Peyer's patch (tissue), 4 donors: ENCODE measurements around the gene MAML2. TPM values are rescaled to one million over a fixed set of nuclear protein-coding genes. Genes with fewer than 3 reads are reported as not detected.

Source experiments
- DNase-seq, 3 donors: peaks; one replicate each; pipeline ENCODE4 v3.0.0-alpha.2; 2017 to 2019
- H3K27ac ChIP-seq, 4 donors: fragments of 200-600 bp; sonication (generic); one replicate each; pipeline ENCODE4 v1.5.1; 2016 to 2019
- H3K27me3 ChIP-seq, 2 donors: fragments of 200-600 bp; sonication (generic); one replicate each; pipeline ENCODE4 v1.5.1; 2019
- H3K36me3 ChIP-seq, 3 donors: fragments of 200-600 bp; sonication (generic); one replicate each; pipeline ENCODE4 v1.5.1; 2016 to 2019
- H3K4me1 ChIP-seq, 4 donors: fragments of 200-600 bp; sonication (generic); one replicate each; pipeline ENCODE4 v1.5.1; 2016 to 2019
- H3K4me3 ChIP-seq, 4 donors: fragments of 200-600 bp; sonication (generic); 1 replicate in 3 of 4; 2 replicates in 1 of 4; pipeline ENCODE4 v1.5.1; 2016 to 2019; ENCODE audit warnings: mild to moderate bottlenecking in 1 of 4
- H3K9me3 ChIP-seq, 4 donors: fragments of 200-600 bp; sonication (generic); one replicate each; pipeline ENCODE4 v1.5.1; 2016 to 2019; ENCODE audit warnings: mild to moderate bottlenecking in 1 of 4
- POLR2A ChIP-seq, 2 donors: fragments of 450-650 bp; IDR thresholded peaks; one replicate each; pipeline ENCODE4 v1.5.1; 2017; ENCODE audit warnings: antibody characterized with exemption in 2 of 2, mild to moderate bottlenecking in 2 of 2, moderate library complexity in 2 of 2
- total RNA-seq, 4 donors: library from RNA; depleted of rRNA; stranded (reverse); fragments of >200 nt; gene quantifications; one replicate each; pipeline ENCODE4 v1.1.0, GENCODE V29; 2016
- TF ChIP-seq, protein P1 (sequence below), 6 experiments: fragments of 450-650 bp in 4 of 6; fragments of 200-600 bp in 2 of 6; sonication (generic) in 1 of 6; IDR thresholded peaks; one replicate each; pipeline ENCODE4 v1.5.1; 2017 to 2019; ENCODE audit warnings: antibody characterized with exemption in 6 of 6, mild to moderate bottlenecking in 3 of 6, moderate library complexity in 1 of 6

MAML2 gene
- total RNA-seq, 4 donors from 2014 or later = 8.4 to 60.2 (median 22.7) TPM

GRCh38 chr11:96132437-96132836 lies 210.6 kb downstream of the MAML2 start:
- Histone ChIP-seq H3K4me1 (peaks cover 0 to 18% (median 0%) of the 10 kb centered on the region in 4 donors), H3K9me3 (no peaks in the 10 kb centered on the region), H3K36me3 (no peaks in the 10 kb centered on the region), H3K4me3 (no peak overlapping the region), H3K27me3 (no peaks in the 10 kb centered on the region), H3K27ac (no peak overlapping the region)
- DNase-seq = no peak
- TF ChIP-seq, protein P1, sequence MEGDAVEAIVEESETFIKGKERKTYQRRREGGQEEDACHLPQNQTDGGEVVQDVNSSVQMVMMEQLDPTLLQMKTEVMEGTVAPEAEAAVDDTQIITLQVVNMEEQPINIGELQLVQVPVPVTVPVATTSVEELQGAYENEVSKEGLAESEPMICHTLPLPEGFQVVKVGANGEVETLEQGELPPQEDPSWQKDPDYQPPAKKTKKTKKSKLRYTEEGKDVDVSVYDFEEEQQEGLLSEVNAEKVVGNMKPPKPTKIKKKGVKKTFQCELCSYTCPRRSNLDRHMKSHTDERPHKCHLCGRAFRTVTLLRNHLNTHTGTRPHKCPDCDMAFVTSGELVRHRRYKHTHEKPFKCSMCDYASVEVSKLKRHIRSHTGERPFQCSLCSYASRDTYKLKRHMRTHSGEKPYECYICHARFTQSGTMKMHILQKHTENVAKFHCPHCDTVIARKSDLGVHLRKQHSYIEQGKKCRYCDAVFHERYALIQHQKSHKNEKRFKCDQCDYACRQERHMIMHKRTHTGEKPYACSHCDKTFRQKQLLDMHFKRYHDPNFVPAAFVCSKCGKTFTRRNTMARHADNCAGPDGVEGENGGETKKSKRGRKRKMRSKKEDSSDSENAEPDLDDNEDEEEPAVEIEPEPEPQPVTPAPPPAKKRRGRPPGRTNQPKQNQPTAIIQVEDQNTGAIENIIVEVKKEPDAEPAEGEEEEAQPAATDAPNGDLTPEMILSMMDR (IDR thresholded peaks at IDR 0.05) = no peak
- no peak for TF ChIP-seq POLR2A (IDR thresholded peaks at IDR 0.05)

DNA sequence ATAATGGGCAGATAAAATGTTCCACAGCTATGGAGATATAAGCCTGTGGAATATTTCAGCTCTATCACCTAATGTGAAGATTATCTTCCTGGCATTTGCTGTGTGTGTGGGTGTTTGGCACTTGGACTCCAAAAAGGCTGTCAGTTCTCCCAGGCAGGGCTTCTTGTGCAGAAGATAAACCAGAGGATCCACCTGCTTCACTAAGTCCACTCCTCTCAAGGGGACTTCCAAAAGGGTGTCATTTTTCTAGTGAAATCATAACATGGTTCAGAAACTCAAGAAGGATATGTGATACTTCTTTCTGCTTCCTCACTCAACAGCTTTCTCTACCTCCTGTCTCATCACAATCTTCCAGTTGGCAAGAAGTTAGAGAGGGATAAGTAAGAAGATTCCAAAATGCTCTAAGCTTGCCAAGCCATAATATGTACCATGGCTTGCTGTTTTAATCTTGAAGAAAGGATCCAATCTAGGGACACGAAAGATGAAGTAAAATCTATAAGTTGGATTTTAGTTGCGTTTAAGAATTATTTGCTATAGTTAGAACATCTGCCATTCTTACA lies 212.9 kb downstream of the MAML2 start:
- H3K9me3 ChIP-seq = no peaks in the 10 kb centered on the region
- no peak for DNase-seq
- no peaks in the 10 kb centered on the region for H3K36me3 ChIP-seq
- H3K27me3 ChIP-seq = no peaks in the 10 kb centered on the region
- no peak overlapping the region for H3K4me3 ChIP-seq
- H3K27ac ChIP-seq = no peak overlapping the region
- peaks cover 0 to 13% (median 0%) of the 10 kb centered on the region in 4 donors for H3K4me1 ChIP-seq
- TF ChIP-seq, protein P1 (IDR thresholded peaks at IDR 0.05) = no peak
- TF ChIP-seq POLR2A (IDR thresholded peaks at IDR 0.05) = no peak

- no peaks in the 10 kb centered on the region for H3K9me3 ChIP-seq
- H3K27ac ChIP-seq = no peak overlapping the region
- no peaks in the 10 kb centered on the region for H3K36me3 ChIP-seq
- no peaks in the 10 kb centered on the region for H3K4me1 ChIP-seq
- no peaks in the 10 kb centered on the region for H3K27me3 ChIP-seq
- TF ChIP-seq, protein P1 (IDR thresholded peaks at IDR 0.05) = no peak
- TF ChIP-seq POLR2A (IDR thresholded peaks at IDR 0.05) = no peak
- no peak overlapping the region for H3K4me3 ChIP-seq
- DNase-seq = no peak
Measured at GRCh38 chr11:96127596-96127959, 215.4 kb downstream of the MAML2 start.

DNA sequence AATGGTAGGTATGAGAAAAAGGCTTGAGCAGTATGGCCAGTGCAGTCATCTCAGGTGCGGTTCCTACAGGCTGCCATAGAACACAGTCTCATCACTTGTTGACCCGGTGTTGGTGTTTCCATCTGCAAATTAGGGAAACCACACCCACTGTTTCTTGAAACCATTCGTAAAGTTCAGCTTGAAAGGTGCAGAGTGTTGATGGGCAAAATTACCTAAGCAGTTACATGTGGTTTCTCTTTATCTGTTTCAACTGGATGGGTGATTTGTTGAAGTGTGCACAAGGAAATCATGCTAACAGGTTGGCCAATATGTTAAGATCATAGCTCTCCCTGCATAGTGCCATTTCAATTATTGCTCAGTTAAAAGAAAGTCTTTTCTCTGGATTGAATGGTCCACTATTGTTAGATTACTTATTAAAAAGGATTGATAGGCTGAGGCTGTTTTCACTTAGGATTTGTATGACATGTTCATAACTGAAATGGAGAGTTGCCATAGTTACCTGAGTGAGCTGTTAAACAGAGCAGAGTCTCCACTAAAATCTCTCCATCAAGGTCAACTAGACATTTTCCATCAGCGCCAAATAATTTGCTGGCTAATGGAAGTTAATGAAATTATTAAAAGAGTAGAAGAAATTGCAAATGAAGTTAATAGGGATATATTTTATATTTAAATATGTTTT lies 215.9 kb downstream of the MAML2 start:
- H3K4me1 ChIP-seq = no peaks in the 10 kb centered on the region
- TF ChIP-seq POLR2A (IDR thresholded peaks at IDR 0.05) = no peak
- TF ChIP-seq, protein P1 (IDR thresholded peaks at IDR 0.05) = no peak
- no peak overlapping the region for H3K4me3 ChIP-seq
- H3K27ac ChIP-seq = no peak overlapping the region
- no peaks in the 10 kb centered on the region for H3K36me3 ChIP-seq
- H3K27me3 ChIP-seq = no peaks in the 10 kb centered on the region
- no peaks in the 10 kb centered on the region for H3K9me3 ChIP-seq
- no peak for DNase-seq

GRCh38 chr11:96125400-96125799 lies 217.6 kb downstream of the MAML2 start:
- H3K36me3 ChIP-seq = no peaks in the 10 kb centered on the region
- H3K27ac ChIP-seq = no peak overlapping the region
- DNase-seq = no peak
- no peaks in the 10 kb centered on the region for H3K9me3 ChIP-seq
- no peak overlapping the region for H3K4me3 ChIP-seq
- TF ChIP-seq, protein P1 (IDR thresholded peaks at IDR 0.05) = no peak
- no peak for TF ChIP-seq POLR2A (IDR thresholded peaks at IDR 0.05)
- H3K27me3 ChIP-seq = no peaks in the 10 kb centered on the region
- no peaks in the 10 kb centered on the region for H3K4me1 ChIP-seq
